Uterus (tissue), 2 donors: ENCODE results near the gene SMAD5.

Experiments used
- POLR2A ChIP-seq, 2 donors: fragments of 450-650 bp; IDR thresholded peaks; one replicate each; pipeline ENCODE4 v1.6.1; 2016; ENCODE audit warnings: antibody characterized with exemption in 2 of 2, mild to moderate bottlenecking in 1 of 2, moderate library complexity in 1 of 2
- TF ChIP-seq, protein P1 (sequence below), 4 experiments: fragments of 200-600 bp in 2 of 4; fragments of 450-650 bp in 2 of 4; sonication (generic) in 2 of 4; IDR thresholded peaks; one replicate each; pipeline ENCODE4 v1.5.1; 2016 to 2019; ENCODE audit warnings: antibody characterized with exemption in 4 of 4, mild to moderate bottlenecking in 2 of 4, moderate library complexity in 1 of 4

DNA sequence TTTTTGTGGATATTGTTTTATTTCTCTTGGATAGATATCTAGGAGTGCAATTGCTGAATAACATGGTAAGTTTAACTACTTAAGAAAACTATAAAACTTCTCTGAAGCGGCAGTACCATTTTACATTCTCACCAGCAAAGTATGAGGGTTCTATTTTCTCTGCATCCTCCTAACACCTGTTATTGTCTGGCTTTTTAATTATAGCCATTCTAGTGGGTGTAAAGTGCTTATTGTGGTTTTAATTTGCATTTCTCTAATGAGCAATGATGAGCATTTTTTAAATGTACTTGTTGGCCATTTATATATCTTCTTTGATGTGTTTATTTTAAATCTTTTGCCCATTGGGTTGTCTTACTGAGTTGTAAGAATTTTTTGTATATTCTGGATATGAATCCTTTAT lies 31.6 kb downstream of the SMAD5 start:
- TF ChIP-seq, protein P1, sequence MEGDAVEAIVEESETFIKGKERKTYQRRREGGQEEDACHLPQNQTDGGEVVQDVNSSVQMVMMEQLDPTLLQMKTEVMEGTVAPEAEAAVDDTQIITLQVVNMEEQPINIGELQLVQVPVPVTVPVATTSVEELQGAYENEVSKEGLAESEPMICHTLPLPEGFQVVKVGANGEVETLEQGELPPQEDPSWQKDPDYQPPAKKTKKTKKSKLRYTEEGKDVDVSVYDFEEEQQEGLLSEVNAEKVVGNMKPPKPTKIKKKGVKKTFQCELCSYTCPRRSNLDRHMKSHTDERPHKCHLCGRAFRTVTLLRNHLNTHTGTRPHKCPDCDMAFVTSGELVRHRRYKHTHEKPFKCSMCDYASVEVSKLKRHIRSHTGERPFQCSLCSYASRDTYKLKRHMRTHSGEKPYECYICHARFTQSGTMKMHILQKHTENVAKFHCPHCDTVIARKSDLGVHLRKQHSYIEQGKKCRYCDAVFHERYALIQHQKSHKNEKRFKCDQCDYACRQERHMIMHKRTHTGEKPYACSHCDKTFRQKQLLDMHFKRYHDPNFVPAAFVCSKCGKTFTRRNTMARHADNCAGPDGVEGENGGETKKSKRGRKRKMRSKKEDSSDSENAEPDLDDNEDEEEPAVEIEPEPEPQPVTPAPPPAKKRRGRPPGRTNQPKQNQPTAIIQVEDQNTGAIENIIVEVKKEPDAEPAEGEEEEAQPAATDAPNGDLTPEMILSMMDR (IDR thresholded peaks at IDR 0.05): no peak
- no peak for TF ChIP-seq POLR2A (IDR thresholded peaks at IDR 0.05)
